GM19455 (cell line): ENCODE measurements around the gene IKBKE.

Source experiments
- ATAC-seq: cut with Tn5 transposase; IDR thresholded peaks from one replicate; pipeline ENCODE4 v1.9.1; 2021; ENCODE audit not compliant: unreplicated experiment

IKBKE gene

DNA sequence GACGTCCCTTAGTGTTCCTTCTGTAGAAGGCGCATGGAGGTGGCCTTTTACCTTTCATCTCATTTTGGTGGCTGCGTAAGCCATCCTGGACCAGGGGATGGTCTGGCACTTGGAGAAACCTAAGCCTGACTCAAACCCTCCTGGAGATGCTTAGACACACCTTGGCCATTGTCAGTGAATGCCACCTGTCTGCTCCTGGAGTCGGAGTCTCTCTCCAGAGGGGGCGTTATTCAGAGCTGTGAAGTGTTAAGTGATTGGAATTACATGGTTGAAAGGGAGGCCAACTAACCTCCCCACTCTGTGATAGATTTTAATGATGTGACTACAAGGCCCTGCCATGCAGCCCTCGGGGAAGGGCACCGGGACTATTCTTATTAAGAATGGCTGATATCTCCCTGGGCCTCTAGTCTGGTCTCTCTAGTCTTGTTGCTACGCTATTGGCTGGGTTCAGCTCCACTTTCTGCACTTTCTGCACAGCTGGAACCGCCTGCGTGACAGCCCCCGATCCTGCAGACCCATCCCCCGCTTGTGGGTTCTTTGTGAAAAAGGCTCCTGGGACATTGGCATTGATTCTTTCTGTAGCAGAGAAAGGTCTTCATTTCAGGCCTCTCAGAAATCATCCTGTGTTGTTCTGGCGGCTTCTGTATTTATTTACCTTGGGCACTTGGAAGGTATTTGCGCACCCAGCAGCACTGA is 41.2 kb downstream of the IKBKE start:
- no peak for ATAC-seq

DNA sequence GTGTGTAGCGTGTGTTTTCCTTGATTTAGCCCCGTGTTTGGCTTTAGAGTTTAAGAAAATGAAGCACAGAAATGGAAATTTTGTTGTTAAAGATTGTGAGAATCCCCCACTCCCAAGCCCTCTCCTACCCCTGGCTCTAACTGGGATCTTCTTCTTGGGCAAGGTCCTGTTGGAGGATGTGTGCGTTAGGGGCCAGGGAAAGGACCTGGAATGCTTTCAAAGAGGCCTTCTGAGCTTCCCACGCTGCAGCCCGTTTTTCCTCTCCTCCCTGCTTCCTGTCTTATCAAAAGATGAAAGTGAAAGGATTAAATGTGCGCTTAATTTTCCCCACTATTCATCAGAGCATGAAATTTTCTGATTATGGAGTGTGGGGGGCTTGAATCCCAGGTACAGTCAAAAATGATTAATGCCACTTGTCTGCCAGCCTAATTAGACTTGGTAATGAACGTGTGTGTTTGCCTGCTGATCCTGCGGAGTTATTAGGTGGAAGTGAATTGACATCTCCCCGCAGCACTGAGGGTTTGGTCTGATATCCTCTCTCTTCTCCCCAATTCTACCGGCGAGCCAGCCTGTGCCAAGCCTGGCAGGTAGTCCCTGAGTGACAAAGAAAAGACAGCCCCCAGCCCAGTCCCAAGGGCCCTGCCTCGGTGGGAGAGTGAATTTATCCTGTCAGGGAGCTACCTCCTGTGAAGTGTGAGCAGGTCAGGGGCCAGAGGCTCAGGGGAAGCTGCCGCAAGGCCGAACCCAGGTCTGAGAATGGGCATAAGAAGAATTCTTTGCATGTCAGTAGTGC is 42.0 kb downstream of the IKBKE start:
- ATAC-seq = no peak

GRCh38 chr1:206512851-206513180 is 42.5 kb downstream of the IKBKE start:
- ATAC-seq = no peak

- ATAC-seq = no peak
Measured at GRCh38 chr1:206513312-206514111, 43.2 kb downstream of the IKBKE start.

DNA sequence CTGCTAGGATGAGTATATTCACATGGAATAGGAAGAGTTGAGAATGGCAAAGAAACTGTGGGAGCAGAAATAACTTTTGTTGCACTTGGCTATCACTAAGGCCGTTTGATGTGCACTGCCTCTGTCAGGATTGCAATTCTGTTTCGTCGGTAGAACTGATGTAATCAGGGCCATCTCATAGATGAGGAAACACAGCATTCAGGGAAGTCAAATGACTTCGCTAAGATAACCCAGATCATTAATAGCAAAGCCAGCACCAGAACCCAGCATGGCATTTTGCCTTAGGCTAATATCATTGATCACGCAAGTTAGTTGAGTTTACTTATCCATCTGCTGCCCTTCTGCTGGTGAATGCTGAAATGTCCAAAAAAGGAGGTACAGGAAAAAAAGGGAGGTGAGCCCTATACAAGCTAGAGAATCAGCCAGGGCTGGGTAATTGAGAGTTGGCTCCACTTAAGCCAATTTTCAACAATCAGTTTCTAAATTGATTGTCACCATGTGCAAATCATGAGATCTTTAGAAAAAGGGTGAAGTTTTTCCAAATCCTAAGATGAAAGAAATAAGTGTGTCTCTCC is 44.6 kb downstream of the IKBKE start:
- no peak for ATAC-seq

DNA sequence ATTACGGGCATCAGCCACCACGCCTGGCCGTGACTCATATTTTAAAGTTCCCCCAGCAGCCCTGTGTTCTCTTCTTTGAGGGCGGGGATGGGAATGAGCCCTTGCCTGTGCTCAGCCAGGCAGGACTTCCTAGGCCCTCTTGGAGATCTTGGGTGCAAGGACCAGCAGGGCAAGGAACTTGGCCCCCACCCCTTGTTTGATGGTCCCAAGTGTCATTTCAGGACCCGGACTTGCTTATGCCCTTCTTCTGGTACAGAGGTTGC is 46.4 kb downstream of the IKBKE start:
- no peak for ATAC-seq

DNA sequence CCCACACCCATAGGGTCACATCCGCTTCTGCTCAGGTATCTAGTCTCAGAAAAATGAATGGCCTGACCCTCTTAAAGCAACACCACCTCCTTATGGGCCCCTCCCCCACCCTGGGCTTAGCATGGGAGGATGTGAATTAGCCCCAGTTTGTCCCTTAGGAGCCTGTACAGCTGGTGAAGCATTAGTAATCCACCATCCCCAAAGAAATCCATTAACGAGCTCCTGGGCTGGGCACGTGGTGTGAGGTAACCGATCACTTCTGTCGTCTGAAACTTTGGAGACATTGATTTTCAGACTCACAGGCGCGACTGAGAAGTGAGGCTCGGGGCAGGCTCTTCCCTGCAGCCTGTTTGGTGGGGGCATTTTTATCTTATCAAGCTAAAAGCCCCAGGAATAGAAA is 47.5 kb downstream of the IKBKE start:
- no peak for ATAC-seq

- no peak for ATAC-seq
Measured at GRCh38 chr1:206518206-206518605, 47.9 kb downstream of the IKBKE start.

DNA sequence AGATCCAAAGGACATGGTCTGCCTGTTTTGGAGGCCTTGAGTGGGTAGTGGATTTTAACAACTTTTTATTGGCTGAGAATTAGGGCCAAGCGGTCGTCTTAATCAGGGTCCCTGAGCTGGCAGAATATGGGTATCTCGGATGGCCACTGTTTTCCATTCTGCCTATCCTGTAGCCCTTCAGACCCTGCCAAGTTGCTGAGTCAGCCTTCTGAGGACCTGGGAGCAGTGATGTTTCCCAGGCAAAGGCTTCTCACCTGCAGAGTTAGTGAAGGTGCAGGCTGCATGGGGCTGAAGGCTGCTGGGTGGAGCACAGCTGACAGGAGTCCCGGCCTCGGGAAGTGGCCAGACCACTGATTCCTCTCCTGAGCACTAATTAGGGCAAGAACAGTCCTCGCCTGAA is 48.5 kb downstream of the IKBKE start:
- no peak for ATAC-seq

DNA sequence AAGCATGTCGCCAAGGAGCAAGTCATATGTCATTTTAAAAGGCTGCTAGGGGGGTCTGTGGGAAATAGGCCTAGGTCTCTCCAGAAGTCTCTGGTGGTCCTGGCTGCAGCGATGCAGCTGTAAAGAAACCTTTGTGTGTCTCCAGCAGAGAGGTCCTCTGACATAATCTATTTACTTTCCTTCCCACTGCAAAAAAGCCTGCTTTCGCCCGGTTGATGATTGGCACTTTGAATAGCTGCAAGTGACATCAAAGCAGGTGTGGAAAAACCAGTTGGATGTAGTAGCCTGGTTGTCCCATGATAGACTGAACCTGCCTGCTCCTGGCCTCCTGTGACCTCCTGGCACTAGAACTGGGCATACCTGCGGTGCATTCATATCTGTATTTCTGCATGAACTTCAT is 50.9 kb downstream of the IKBKE start:
- no peak for ATAC-seq

DNA sequence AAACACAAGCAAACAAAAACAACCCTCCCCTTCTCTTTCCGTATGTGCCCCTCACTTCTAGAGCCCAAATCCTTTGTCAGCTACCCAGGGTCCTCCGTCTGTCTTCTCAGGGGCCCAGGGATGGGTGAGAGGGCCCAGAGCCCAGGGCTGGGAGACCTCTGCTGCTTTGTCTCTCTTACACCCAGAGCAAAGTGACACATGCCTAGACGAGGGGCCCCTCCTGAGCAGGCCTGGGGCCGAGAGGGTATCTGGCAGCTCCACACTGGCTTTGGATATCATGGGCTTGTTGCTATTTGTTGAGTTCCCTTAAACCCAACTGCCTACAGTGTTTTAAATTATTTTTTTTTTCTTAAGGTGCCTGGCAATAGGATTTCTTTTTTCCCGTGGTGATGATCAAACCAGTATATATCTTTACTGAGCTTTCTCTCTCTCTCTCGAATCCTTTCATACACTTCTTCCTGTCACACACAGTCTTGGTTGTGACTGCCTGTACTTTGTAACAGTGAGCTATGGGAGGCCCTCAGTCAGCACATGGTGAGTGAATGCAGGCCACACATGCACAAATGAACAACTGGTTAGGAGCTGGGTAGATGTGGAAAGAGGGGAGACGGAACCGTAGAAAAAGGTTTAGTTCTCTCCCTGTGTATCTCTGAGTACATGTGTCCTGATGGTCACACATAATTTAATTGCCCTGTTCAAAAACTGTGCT is 51.6 kb downstream of the IKBKE start:
- no peak for ATAC-seq

- no peak for ATAC-seq
Measured at GRCh38 chr1:206524739-206525364, 54.6 kb downstream of the IKBKE start.

DNA sequence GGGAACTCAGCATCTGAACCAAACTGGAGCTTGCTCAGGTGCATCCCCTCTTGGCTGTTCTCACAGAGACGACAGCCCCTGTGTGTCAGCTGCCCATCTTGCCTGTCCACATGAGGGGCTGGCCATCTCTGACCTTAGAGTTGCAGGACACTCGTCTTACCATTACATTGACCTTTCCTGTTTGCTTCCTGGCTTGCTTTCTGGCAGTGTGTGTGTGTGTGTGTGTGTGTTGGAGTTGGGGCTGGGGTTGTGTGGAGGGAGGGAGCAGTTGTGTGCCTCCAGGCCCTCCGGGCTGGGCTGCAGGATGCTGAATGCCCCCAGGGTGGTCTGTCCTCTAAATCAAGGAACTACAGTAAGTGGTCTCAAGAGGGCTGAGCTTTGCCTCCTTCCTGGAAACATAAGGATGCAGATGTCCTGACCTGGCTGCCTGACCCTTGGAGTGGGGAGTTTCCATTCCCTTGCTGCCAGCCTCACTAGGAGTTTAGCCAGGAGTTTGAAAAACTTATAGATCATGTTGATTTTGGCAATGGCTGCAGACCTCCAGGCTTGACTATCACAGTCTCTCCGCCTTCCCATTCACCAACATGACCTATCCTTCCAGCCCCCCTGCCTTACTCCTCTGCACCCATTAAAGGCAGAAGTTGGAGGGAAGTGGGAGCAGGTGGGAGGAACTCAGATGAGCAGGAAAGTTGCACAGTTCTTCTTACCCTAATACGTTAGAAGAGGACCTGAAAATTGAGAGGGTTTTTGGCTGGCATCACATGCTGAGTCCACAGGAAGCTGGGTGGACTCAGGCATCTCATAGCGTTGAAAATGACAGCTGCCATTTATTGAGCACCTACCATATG is 56.0 kb downstream of the IKBKE start:
- no peak for ATAC-seq

GRCh38 chr1:206529425-206529824 is 59.1 kb downstream of the IKBKE start:
- ATAC-seq = no peak

DNA sequence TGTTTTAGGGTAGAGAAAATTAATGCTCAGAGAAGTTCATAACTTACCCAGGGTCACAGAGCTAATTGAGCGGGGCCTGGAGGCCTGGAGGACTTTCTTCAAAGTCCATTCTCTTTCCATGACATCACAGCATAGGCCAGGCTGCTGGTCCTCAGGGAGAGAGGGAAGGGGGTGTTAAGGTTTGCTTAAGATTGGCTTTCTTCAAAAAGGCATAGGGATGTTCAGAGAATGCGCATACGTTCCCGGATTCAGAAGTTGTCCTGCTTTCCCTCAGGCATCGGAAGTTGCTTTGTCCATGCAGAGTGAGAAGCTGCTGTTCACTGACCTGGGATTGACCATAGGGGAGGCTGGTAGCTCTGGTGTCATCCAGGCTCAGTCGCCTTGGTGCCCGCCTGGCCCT is 62.1 kb downstream of the IKBKE start:
- ATAC-seq = no peak

- ATAC-seq = no peak
Measured at GRCh38 chr1:206534552-206534951, 64.3 kb downstream of the IKBKE start.

- ATAC-seq = no peak
Measured at GRCh38 chr1:206535853-206536188, 65.5 kb downstream of the IKBKE start.

GRCh38 chr1:206537141-206537540 is 66.9 kb downstream of the IKBKE start:
- ATAC-seq = no peak

- no peak for ATAC-seq
Measured at GRCh38 chr1:206538086-206538770, 68.0 kb downstream of the IKBKE start.
